ENCODE data around the gene IL1RAPL2. TPM values are rescaled to one million over a fixed set of nuclear protein-coding genes. Genes with fewer than 3 reads are reported as not detected.

IL1RAPL2 gene
- total RNA-seq, 4 donors from 2014 or later, result 0.16 TPM; not detected in 3

- Histone ChIP-seq H3K27ac (no peak overlapping the region), H3K4me1 (no peaks in the 10 kb centered on the region), H3K4me3 (no peak overlapping the region), H3K27me3 (no peaks in the 10 kb centered on the region), H3K9me3 (no peaks in the 10 kb centered on the region), H3K36me3 (no peaks in the 10 kb centered on the region)
- no peak for TF ChIP-seq EP300 (IDR thresholded peaks at IDR 0.05; ENCODE audit: low read depth)
- no peak for TF ChIP-seq POLR2AphosphoS5 (IDR thresholded peaks at IDR 0.05)
- no peak for TF ChIP-seq POLR2A (IDR thresholded peaks at IDR 0.05)
- no peak for TF ChIP-seq CTCF (IDR thresholded peaks at IDR 0.05)
- intact Hi-C loops (cut with DNase I; ENCODE audit: low total_unique reads) (no loop called here), in situ Hi-C loops (cut with MboI; ENCODE audit: low pct_ligation_motif_present in 1 of 4, low pct_unique_long_range_greater_than_20kb in 1 of 4, low sequenced_read_pairs in 3 of 4) (loop anchor here in 1 of 4 donors (25.0 kb wide), 1 partner anchor 106 kb away; no protein-coding TSS in a partner anchor)
- DNase-seq, result no peak
These were observed 977.3 kb downstream of the IL1RAPL2 start for GRCh38 chrX:105543283-105543682.

- intact Hi-C loops (cut with DNase I; ENCODE audit: low total_unique reads) (no loop called here), in situ Hi-C loops (cut with MboI; ENCODE audit: low pct_ligation_motif_present in 1 of 4, low pct_unique_long_range_greater_than_20kb in 1 of 4, low sequenced_read_pairs in 3 of 4) (no loop called here)
- WGBS, 2 donors (ENCODE audit: low coverage in 1 of 2), result 47 to 62% methylated on average over 2 to 3 of the region's 3 CpGs
- DNase-seq, result no peak
- Histone ChIP-seq H3K36me3 (no peaks in the 10 kb centered on the region), H3K27me3 (no peaks in the 10 kb centered on the region), H3K9me3 (no peaks in the 10 kb centered on the region), H3K4me3 (no peak overlapping the region), H3K27ac (no peak overlapping the region), H3K4me1 (no peaks in the 10 kb centered on the region)
- TF ChIP-seq EP300 (IDR thresholded peaks at IDR 0.05; ENCODE audit: low read depth), result no peak
- no peak for TF ChIP-seq POLR2A (IDR thresholded peaks at IDR 0.05)
- TF ChIP-seq CTCF (IDR thresholded peaks at IDR 0.05), result no peak
- TF ChIP-seq POLR2AphosphoS5 (IDR thresholded peaks at IDR 0.05), result no peak
These were observed 984.2 kb downstream of the IL1RAPL2 start for GRCh38 chrX:105550043-105550663.

- no peak overlapping the region for H3K4me3 ChIP-seq
- no peak overlapping the region for H3K27ac ChIP-seq
- no peak for DNase-seq
- in situ Hi-C loops (cut with MboI; ENCODE audit: low pct_ligation_motif_present in 1 of 4, low pct_unique_long_range_greater_than_20kb in 1 of 4, low sequenced_read_pairs in 3 of 4), result no loop called here
- intact Hi-C loops (cut with DNase I; ENCODE audit: low total_unique reads), result no loop called here
- 78 to 79% methylated on average over 2 to 5 of the region's 5 CpGs for WGBS, 2 donors (ENCODE audit: low coverage in 1 of 2)
- H3K9me3 ChIP-seq, result no peaks in the 10 kb centered on the region
- no peaks in the 10 kb centered on the region for H3K27me3 ChIP-seq
- H3K4me1 ChIP-seq, result no peaks in the 10 kb centered on the region
- TF ChIP-seq EP300 (IDR thresholded peaks at IDR 0.05; ENCODE audit: low read depth) (no peak), CTCF (IDR thresholded peaks at IDR 0.05) (no peak)
- no peaks in the 10 kb centered on the region for H3K36me3 ChIP-seq
These were observed 986.4 kb downstream of the IL1RAPL2 start for GRCh38 chrX:105552395-105552794.

GRCh38 chrX:105553118-105553517, 987.1 kb downstream of the IL1RAPL2 start:
- Histone ChIP-seq H3K27me3 (no peaks in the 10 kb centered on the region), H3K4me3 (no peak overlapping the region), H3K36me3 (no peaks in the 10 kb centered on the region), H3K27ac (no peak overlapping the region), H3K4me1 (no peaks in the 10 kb centered on the region), H3K9me3 (no peaks in the 10 kb centered on the region)
- no peak for DNase-seq
- TF ChIP-seq CTCF (IDR thresholded peaks at IDR 0.05) (no peak), POLR2A (IDR thresholded peaks at IDR 0.05) (no peak), POLR2AphosphoS5 (IDR thresholded peaks at IDR 0.05) (no peak), EP300 (IDR thresholded peaks at IDR 0.05; ENCODE audit: low read depth) (no peak)
- WGBS, 2 donors (ENCODE audit: low coverage in 1 of 2), result 50 to 65% methylated on average over 1 of the region's 1 CpG
- in situ Hi-C loops (cut with MboI; ENCODE audit: low pct_ligation_motif_present in 1 of 4, low pct_unique_long_range_greater_than_20kb in 1 of 4, low sequenced_read_pairs in 3 of 4) (no loop called here), intact Hi-C loops (cut with DNase I; ENCODE audit: low total_unique reads) (no loop called here)

All from transverse colon (tissue), 4 donors.